GM23338 (cell line): ENCODE measurements around the gene AQP11. TPM values are rescaled to one million over a fixed set of nuclear protein-coding genes. Genes with fewer than 3 reads are reported as not detected.

Experiments used
- ATAC-seq: fragments of 200-7000 bp; cut with Tn5 transposase; 3 replicates; pipeline ENCODE4 v1.9.1; 2020
- DNase-seq: peaks from one replicate; pipeline ENCODE4 v3.0.0-alpha.2; 2015; ENCODE audit warnings: low spot score
- H2AFZ ChIP-seq: fragments of 200-600 bp; sonication (generic); 2 replicates; pipeline ENCODE4 v1.8.0; 2016; ENCODE audit warnings: antibody characterized with exemption, mild to moderate bottlenecking, moderate library complexity
- H3F3A ChIP-seq: fragments of 200-600 bp; sonication (generic); replicated peaks from 2 replicates; pipeline ENCODE4 v1.8.0; 2017; ENCODE audit warnings: antibody characterized with exemption, mixed run types, low read depth
- H3K27ac ChIP-seq: fragments of 200-600 bp; sonication (generic); 2 replicates; pipeline ENCODE4 v1.6.1; 2016; ENCODE audit warnings: low read depth
- H3K27me3 ChIP-seq: fragments of 200-600 bp; sonication (generic); 2 replicates; pipeline ENCODE4 v1.8.0; 2016; ENCODE audit warnings: mild to moderate bottlenecking, mixed run types, moderate library complexity; ENCODE audit not compliant: insufficient read depth
- H3K36me3 ChIP-seq: fragments of 200-600 bp; sonication (generic); 2 replicates; pipeline ENCODE4 v1.8.0; 2016; ENCODE audit warnings: mild to moderate bottlenecking; ENCODE audit not compliant: insufficient read depth
- H3K4me1 ChIP-seq: fragments of 200-600 bp; sonication (generic); 2 replicates; pipeline ENCODE4 v1.8.0; 2016; ENCODE audit warnings: mild to moderate bottlenecking, moderate library complexity; ENCODE audit not compliant: insufficient read depth
- H3K4me2 ChIP-seq: fragments of 200-600 bp; sonication (generic); 2 replicates; pipeline ENCODE4 v1.7.1; 2017; ENCODE audit warnings: mixed run types
- H3K4me3 ChIP-seq: fragments of 200-600 bp; sonication (generic); 2 replicates; pipeline ENCODE4 v1.6.1; 2016; ENCODE audit warnings: mixed run types
- H3K79me2 ChIP-seq: fragments of 200-600 bp; sonication (generic); replicated peaks from 2 replicates; pipeline ENCODE4 v1.8.0; 2017; ENCODE audit warnings: mild to moderate bottlenecking; ENCODE audit not compliant: insufficient read depth
- H3K9me2 ChIP-seq: fragments of 200-600 bp; sonication (generic); 2 replicates; pipeline ENCODE4 v1.8.0; 2017; ENCODE audit not compliant: insufficient read depth
- H4K20me1 ChIP-seq: fragments of 200-600 bp; sonication (generic); replicated peaks from 2 replicates; pipeline ENCODE4 v1.8.0; 2017; ENCODE audit warnings: mild to moderate bottlenecking; ENCODE audit not compliant: insufficient read depth
- H3K27ac Mint-ChIP-seq: 2 replicates; pipeline ENCODE4 v1.8.0; 2020; ENCODE audit warnings: inconsistent platforms, mild to moderate bottlenecking, moderate library complexity, mixed read lengths
- H3K27me3 Mint-ChIP-seq: 3 replicates; pipeline ENCODE4 v1.8.0; 2022; ENCODE audit warnings: low read depth, mild to moderate bottlenecking, moderate library complexity, mixed read lengths, inconsistent platforms; ENCODE audit not compliant: insufficient read depth, poor library complexity
- H3K36me3 Mint-ChIP-seq: 3 replicates; pipeline ENCODE4 v1.8.0; 2021; ENCODE audit warnings: low read depth, mild to moderate bottlenecking, inconsistent platforms, moderate library complexity, mixed read lengths
- H3K4me1 Mint-ChIP-seq: 3 replicates; pipeline ENCODE4 v1.8.0; 2020; ENCODE audit warnings: mild to moderate bottlenecking, inconsistent platforms, mixed read lengths
- H3K4me3 Mint-ChIP-seq: 3 replicates; pipeline ENCODE4 v1.8.0; 2021; ENCODE audit warnings: moderate library complexity, mild to moderate bottlenecking, inconsistent platforms, mixed read lengths
- H3K9me3 Mint-ChIP-seq: 3 replicates; pipeline ENCODE4 v1.8.0; 2020; ENCODE audit warnings: moderate library complexity, mild to moderate bottlenecking, inconsistent platforms, mixed read lengths
- CREB1 ChIP-seq: fragments of 250-450 bp; sonication (Bioruptor Pico); IDR thresholded peaks from 2 replicates; pipeline ENCODE4 v1.5.0; 2020; ENCODE audit warnings: low read depth, mild to moderate bottlenecking, moderate library complexity
- EZH2 ChIP-seq: fragments of 200-600 bp; sonication (generic); IDR thresholded peaks from one replicate; pipeline ENCODE4 v1.8.0; 2017; ENCODE audit warnings: antibody characterized with exemption, mild to moderate bottlenecking, low read depth; ENCODE audit not compliant: unreplicated experiment
- JUNB ChIP-seq: IDR thresholded peaks from one replicate; pipeline ENCODE4 v1.6.1; 2016; ENCODE audit warnings: antibody characterized with exemption; ENCODE audit not compliant: unreplicated experiment
- NANOG ChIP-seq: IDR thresholded peaks from 2 replicates; pipeline ENCODE4 v1.6.1; 2016; ENCODE audit warnings: antibody characterized with exemption, borderline replicate concordance
- ZNF114 ChIP-seq: fragments of 250-450 bp; sonication (Bioruptor Pico); IDR thresholded peaks from 2 replicates; pipeline ENCODE4 v1.5.0; 2020; ENCODE audit warnings: mild to moderate bottlenecking, moderate library complexity
- ZNF331 ChIP-seq: fragments of 250-450 bp; sonication (Bioruptor Pico); IDR thresholded peaks from 2 replicates; pipeline ENCODE4 v1.5.0; 2020; ENCODE audit warnings: low read depth, mild to moderate bottlenecking, moderate library complexity
- polyA plus RNA-seq: library from polyadenylated mRNA; unstranded; fragments of >200 nt; fragmentation: Nextera tagmentation; extraction: Ambion mirVana; gene quantifications from 2 replicates; pipeline ENCODE4 v1.2.1, GENCODE V29; 2016
- total RNA-seq: library from RNA; depleted of rRNA; stranded (reverse); fragments of >200 nt; shearing (Covaris generic); gene quantifications from 2 replicates; pipeline ENCODE4 v1.2.3, GENCODE V29; 2014
- TF ChIP-seq, protein P1 (sequence below): fragments of 250-450 bp; sonication (Bioruptor Pico); IDR thresholded peaks from 2 replicates; pipeline ENCODE4 v1.5.0; 2020; ENCODE audit warnings: mild to moderate bottlenecking, moderate library complexity
- TF ChIP-seq, protein P2 (sequence below), 2 experiments: fragments of 200-600 bp in 1 of 2; sonication (generic) in 1 of 2; conservative IDR thresholded peaks; 2 replicates each; pipeline versions ENCODE4 v1.5.1 to v1.6.1; 2016 to 2017; ENCODE audit warnings: antibody characterized with exemption in 2 of 2, low read depth in 2 of 2, mild to moderate bottlenecking in 2 of 2, moderate library complexity in 1 of 2
- TF ChIP-seq, protein P3 (sequence below): IDR thresholded peaks from 2 replicates; pipeline ENCODE4 v1.6.1; 2016; ENCODE audit warnings: antibody characterized with exemption

The AQP11 gene
- total and polyA plus RNA-seq, 2 experiments from 2014 or later: 1.8 to 3.4 TPM

DNA sequence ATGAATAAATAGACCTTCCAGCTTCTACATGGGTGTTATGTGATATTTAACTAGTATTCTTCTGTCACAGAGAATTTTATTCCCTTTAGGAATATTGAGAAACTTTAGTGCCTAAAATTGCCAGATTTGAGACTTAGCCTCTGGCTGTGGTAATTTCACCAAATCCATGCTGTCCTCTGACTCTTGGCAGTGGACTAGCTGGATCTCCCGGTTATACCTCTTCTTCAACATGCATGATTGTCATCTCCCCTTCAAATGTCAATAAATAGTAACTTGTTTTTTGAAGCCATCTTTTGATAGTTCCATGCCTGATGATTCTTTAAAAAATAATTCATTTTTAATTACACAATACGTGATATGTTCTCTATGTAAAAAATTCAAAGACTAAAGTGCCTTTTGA lies 8.4 kb downstream of the AQP11 start (continued):
- TF ChIP-seq, protein P1, sequence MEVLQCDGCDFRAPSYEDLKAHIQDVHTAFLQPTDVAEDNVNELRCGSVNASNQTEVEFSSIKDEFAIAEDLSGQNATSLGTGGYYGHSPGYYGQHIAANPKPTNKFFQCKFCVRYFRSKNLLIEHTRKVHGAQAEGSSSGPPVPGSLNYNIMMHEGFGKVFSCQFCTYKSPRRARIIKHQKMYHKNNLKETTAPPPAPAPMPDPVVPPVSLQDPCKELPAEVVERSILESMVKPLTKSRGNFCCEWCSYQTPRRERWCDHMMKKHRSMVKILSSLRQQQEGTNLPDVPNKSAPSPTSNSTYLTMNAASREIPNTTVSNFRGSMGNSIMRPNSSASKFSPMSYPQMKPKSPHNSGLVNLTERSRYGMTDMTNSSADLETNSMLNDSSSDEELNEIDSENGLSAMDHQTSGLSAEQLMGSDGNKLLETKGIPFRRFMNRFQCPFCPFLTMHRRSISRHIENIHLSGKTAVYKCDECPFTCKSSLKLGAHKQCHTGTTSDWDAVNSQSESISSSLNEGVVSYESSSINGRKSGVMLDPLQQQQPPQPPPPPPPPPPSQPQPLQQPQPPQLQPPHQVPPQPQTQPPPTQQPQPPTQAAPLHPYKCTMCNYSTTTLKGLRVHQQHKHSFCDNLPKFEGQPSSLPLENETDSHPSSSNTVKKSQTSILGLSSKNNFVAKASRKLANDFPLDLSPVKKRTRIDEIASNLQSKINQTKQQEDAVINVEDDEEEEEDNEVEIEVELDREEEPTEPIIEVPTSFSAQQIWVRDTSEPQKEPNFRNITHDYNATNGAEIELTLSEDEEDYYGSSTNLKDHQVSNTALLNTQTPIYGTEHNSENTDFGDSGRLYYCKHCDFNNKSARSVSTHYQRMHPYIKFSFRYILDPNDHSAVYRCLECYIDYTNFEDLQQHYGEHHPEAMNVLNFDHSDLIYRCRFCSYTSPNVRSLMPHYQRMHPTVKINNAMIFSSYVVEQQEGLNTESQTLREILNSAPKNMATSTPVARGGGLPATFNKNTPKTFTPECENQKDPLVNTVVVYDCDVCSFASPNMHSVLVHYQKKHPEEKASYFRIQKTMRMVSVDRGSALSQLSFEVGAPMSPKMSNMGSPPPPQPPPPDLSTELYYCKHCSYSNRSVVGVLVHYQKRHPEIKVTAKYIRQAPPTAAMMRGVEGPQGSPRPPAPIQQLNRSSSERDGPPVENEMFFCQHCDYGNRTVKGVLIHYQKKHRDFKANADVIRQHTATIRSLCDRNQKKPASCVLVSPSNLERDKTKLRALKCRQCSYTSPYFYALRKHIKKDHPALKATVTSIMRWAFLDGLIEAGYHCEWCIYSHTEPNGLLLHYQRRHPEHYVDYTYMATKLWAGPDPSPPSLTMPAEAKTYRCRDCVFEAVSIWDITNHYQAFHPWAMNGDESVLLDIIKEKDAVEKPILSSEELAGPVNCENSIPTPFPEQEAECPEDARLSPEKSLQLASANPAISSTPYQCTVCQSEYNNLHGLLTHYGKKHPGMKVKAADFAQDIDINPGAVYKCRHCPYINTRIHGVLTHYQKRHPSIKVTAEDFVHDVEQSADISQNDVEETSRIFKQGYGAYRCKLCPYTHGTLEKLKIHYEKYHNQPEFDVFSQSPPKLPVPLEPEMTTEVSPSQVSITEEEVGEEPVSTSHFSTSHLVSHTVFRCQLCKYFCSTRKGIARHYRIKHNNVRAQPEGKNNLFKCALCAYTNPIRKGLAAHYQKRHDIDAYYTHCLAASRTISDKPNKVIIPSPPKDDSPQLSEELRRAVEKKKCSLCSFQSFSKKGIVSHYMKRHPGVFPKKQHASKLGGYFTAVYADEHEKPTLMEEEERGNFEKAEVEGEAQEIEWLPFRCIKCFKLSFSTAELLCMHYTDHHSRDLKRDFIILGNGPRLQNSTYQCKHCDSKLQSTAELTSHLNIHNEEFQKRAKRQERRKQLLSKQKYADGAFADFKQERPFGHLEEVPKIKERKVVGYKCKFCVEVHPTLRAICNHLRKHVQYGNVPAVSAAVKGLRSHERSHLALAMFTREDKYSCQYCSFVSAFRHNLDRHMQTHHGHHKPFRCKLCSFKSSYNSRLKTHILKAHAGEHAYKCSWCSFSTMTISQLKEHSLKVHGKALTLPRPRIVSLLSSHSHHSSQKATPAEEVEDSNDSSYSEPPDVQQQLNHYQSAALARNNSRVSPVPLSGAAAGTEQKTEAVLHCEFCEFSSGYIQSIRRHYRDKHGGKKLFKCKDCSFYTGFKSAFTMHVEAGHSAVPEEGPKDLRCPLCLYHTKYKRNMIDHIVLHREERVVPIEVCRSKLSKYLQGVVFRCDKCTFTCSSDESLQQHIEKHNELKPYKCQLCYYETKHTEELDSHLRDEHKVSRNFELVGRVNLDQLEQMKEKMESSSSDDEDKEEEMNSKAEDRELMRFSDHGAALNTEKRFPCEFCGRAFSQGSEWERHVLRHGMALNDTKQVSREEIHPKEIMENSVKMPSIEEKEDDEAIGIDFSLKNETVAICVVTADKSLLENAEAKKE: no peak

DNA sequence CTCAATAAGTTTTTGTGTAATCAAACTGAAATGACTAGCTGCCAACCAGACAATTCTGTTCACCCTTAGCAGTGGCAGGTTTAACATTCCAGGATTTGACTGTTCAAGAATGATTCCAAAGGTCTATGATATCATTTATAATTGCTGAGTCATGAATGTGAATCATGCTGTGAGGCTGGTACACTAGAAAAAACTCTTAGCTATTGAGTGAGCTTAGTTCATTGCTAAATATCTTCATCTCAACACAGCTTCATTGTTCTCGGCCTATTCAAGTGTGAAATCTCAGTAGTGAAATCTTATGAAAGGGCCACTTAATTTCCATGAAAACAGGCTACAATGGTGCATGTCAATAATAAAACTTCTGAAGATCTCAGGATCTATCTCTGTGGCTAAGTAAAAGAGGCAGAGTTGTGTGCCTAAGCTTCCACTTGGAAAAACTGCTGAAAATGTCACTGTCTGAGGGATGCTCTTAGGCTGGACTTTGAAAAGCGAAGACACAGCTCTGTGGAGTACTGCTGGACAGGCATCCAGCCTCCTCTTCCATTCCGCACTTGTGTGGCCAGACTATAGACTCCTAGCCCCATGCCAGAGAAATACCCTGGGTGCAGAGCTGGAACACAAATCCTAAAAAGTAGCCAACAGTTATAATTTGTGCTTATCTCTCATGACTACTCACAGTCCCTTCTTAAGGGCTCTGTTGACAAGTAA lies 12.8 kb downstream of the AQP11 start:
- no peaks in the 10 kb centered on the region for H3K79me2 ChIP-seq
- Mint-ChIP-seq H3K9me3 (no peaks in the 10 kb centered on the region), H3K27ac (peak overlapping the region; percentile 65; the same call in 1 of the 2 replicates), H3K27me3 (peaks cover 2% of the 10 kb centered on the region), H3K36me3 (peaks cover 4% of the 10 kb centered on the region; the same call in 1 of the 3 replicates), H3K4me3 (no peak overlapping the region), H3K4me1 (peaks cover 8% of the 10 kb centered on the region; the same call in 2 of the 3 replicates)
- H4K20me1 ChIP-seq: no peaks in the 10 kb centered on the region
- H3K4me2 ChIP-seq: peak overlapping the region; percentile 17; the same call in 1 of the 2 replicates
- no peaks in the 10 kb centered on the region for H3F3A ChIP-seq
- H3K27me3 ChIP-seq: no peaks in the 10 kb centered on the region
- H3K27ac ChIP-seq: no peak overlapping the region
- no peak for DNase-seq
- no peaks in the 10 kb centered on the region for H3K9me2 ChIP-seq
- no peak overlapping the region for H2AFZ ChIP-seq
- H3K4me1 ChIP-seq: peaks cover 10% of the 10 kb centered on the region; the same call in 1 of the 2 replicates
- no peak overlapping the region for H3K4me3 ChIP-seq
- ATAC-seq: peak; percentile 45; the same call in 1 of the 3 replicates
- H3K36me3 ChIP-seq: no peaks in the 10 kb centered on the region
- TF ChIP-seq EZH2: no peak
- TF ChIP-seq, protein P2, sequence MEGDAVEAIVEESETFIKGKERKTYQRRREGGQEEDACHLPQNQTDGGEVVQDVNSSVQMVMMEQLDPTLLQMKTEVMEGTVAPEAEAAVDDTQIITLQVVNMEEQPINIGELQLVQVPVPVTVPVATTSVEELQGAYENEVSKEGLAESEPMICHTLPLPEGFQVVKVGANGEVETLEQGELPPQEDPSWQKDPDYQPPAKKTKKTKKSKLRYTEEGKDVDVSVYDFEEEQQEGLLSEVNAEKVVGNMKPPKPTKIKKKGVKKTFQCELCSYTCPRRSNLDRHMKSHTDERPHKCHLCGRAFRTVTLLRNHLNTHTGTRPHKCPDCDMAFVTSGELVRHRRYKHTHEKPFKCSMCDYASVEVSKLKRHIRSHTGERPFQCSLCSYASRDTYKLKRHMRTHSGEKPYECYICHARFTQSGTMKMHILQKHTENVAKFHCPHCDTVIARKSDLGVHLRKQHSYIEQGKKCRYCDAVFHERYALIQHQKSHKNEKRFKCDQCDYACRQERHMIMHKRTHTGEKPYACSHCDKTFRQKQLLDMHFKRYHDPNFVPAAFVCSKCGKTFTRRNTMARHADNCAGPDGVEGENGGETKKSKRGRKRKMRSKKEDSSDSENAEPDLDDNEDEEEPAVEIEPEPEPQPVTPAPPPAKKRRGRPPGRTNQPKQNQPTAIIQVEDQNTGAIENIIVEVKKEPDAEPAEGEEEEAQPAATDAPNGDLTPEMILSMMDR (conservative IDR thresholded peaks at IDR 0.05; ENCODE audit: low read depth in 2 of 2): no peak
- TF ChIP-seq NANOG: no peak
- no peak for TF ChIP-seq ZNF114 (CRISPR knock-in tag)
- TF ChIP-seq ZNF331: no peak
- TF ChIP-seq JUNB: no peak
- TF ChIP-seq, protein P3, sequence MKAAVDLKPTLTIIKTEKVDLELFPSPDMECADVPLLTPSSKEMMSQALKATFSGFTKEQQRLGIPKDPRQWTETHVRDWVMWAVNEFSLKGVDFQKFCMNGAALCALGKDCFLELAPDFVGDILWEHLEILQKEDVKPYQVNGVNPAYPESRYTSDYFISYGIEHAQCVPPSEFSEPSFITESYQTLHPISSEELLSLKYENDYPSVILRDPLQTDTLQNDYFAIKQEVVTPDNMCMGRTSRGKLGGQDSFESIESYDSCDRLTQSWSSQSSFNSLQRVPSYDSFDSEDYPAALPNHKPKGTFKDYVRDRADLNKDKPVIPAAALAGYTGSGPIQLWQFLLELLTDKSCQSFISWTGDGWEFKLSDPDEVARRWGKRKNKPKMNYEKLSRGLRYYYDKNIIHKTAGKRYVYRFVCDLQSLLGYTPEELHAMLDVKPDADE: no peak
- TF ChIP-seq CREB1 (CRISPR knock-in tag): no peak
